WERI-Rb-1 (cell line): ENCODE results near the gene GNAS.

Experiments
- DNase-seq: peaks from one replicate; pipeline ENCODE4 v3.0.0-alpha.2; 2020
- H3K27ac ChIP-seq: fragments of 250-450 bp; sonication (Bioruptor Pico); 2 replicates; pipeline ENCODE4 v1.5.1; 2020; ENCODE audit warnings: mild to moderate bottlenecking, moderate library complexity
- H3K27me3 ChIP-seq: fragments of 250-450 bp; sonication (Bioruptor Pico); 2 replicates; pipeline ENCODE4 v1.5.1; 2021; ENCODE audit warnings: mild to moderate bottlenecking, low read depth, moderate library complexity; ENCODE audit not compliant: insufficient read depth, severe bottlenecking
- H3K36me3 ChIP-seq: fragments of 250-450 bp; sonication (Bioruptor Pico); 2 replicates; pipeline ENCODE4 v1.5.1; 2020; ENCODE audit warnings: mild to moderate bottlenecking, moderate library complexity
- H3K4me3 ChIP-seq: 2 replicates; pipeline ENCODE4 v1.5.1; 2011; ENCODE audit warnings: low read depth, mild to moderate bottlenecking, control low read depth, low read length
- H3K9me3 ChIP-seq: fragments of 250-450 bp; sonication (Bioruptor Pico); 2 replicates; pipeline ENCODE4 v1.5.1; 2021; ENCODE audit warnings: mild to moderate bottlenecking, moderate library complexity; ENCODE audit not compliant: severe bottlenecking
- CTCF ChIP-seq: IDR thresholded peaks from 2 replicates; pipeline ENCODE4 v1.5.1; 2011; ENCODE audit warnings: low read depth, mild to moderate bottlenecking, control low read depth, inconsistent platforms, low read length

GNAS gene

DNA sequence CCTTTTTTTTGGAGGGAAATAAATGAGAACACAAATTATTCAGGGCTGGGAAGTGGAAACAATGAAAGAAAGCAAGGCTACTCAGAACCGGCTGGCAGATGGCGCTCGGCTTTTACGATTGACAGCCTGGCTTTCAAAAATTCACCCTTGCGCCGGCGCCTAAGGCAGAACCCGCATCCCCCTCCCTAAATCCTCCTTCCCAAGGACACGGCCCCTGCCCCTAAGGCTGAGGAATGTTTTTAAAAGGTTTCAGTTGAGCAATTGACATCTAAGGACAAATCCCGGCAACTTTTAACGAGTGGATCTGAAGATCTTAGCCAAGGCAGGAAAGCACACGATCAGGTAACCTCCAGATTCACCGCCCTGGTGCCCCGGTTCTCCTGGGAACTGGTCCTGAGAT, 16.3 kb downstream of the GNAS start:
- TF ChIP-seq CTCF: peak; percentile 67
- peak; percentile 70 for DNase-seq
- Histone ChIP-seq H3K36me3 (no peaks in the 10 kb centered on the region), H3K9me3 (no peaks in the 10 kb centered on the region), H3K27me3 (no peaks in the 10 kb centered on the region), H3K27ac (peak overlapping the region; percentile 45), H3K4me3 (no peak overlapping the region)

DNA sequence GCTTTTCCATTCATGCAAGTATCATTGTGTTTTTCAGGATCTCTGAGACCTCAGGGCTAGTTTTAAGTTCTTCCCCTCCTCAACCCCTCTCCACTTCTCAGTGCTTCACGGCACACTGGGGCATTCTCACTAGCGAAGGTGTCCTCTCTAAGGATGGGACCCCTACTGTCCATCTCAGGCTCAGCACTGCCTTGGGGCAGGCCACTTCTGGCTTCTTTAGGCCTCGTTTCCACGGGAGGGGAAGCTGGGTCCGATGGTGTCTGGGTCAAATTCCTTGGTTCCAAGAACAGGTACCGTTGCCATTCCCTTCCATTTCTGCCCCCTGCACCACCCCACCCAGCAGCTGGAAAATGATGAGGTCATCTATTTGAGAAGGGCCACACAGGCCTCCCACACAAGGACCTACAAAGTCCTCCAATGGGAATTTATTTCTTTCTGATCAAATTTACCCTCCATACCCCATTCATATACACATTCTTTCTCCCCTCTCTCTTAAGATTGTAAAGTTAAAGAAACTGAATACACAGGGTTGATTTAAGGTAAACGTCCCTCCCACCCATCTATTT, 17.2 kb downstream of the GNAS start:
- TF ChIP-seq CTCF: peak; percentile 39
- Histone ChIP-seq H3K27me3 (no peaks in the 10 kb centered on the region), H3K4me3 (no peak overlapping the region), H3K36me3 (no peaks in the 10 kb centered on the region), H3K9me3 (no peaks in the 10 kb centered on the region), H3K27ac (no peak overlapping the region)
- DNase-seq: peak; percentile 30

DNA sequence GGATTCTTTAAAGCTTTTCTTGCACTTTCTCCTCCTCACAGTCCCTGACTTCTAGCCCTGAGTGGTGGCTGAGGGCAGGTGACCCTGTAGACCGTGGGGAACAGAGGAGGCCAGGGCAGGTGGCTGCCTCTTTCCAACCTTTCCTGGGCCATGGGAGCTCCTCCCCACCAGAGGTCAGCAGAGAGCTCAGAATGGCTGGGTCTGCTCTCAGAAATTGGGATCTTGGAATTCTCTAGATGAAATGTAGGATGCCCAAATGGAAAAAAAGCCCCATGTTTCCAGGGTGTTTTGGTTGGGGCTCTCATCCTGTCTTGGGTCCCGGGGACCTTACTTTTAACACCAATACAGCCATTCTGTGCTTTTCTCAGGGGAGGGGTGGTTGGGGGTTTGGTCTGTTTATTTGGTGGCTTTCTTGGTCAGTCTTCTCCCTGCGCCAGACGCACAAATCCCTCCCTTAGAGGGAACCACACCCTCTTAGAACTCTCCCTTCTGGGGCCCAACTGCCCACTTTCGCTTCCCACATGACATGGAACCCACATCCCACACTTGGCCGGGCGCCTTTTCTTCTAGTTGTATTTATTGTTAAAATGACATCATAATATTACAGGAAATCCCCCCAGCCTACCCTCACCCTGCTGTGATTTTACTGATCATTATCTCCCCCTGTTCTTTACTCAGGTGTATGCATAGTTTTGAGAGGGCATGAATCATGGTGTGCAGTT, 17.9 kb downstream of the GNAS start:
- Histone ChIP-seq H3K9me3 (no peaks in the 10 kb centered on the region), H3K4me3 (no peak overlapping the region), H3K27me3 (no peaks in the 10 kb centered on the region), H3K27ac (no peak overlapping the region; the same call in 1 of the 2 replicates), H3K36me3 (no peaks in the 10 kb centered on the region)
- TF ChIP-seq CTCF: peak; percentile 86
- DNase-seq: peak; percentile 76

GRCh38 chr20:58871533-58872102, 19.1 kb downstream of the GNAS start:
- H3K4me3 ChIP-seq: no peak overlapping the region
- no peak overlapping the region for H3K27ac ChIP-seq
- no peaks in the 10 kb centered on the region for H3K36me3 ChIP-seq
- no peaks in the 10 kb centered on the region for H3K9me3 ChIP-seq
- TF ChIP-seq CTCF: no peak
- no peak for DNase-seq
- H3K27me3 ChIP-seq: no peaks in the 10 kb centered on the region

GRCh38 chr20:58874469-58874868, 22.0 kb downstream of the GNAS start:
- H3K27me3 ChIP-seq: no peaks in the 10 kb centered on the region
- no peak for DNase-seq
- TF ChIP-seq CTCF: no peak
- H3K9me3 ChIP-seq: no peaks in the 10 kb centered on the region
- no peak overlapping the region for H3K4me3 ChIP-seq
- H3K27ac ChIP-seq: no peak overlapping the region
- H3K36me3 ChIP-seq: no peaks in the 10 kb centered on the region
